ENCODE results near the gene MAPK12. TPM values are rescaled to one million over a fixed set of nuclear protein-coding genes. Genes with fewer than 3 reads are reported as not detected.

MAPK12 gene
- total and polyA plus RNA-seq, 2 of the 8 experiments (the other 6 are each of a cell fraction or from before 2014, with no cell fraction given), result 17.3 to 20.3 TPM

DNA sequence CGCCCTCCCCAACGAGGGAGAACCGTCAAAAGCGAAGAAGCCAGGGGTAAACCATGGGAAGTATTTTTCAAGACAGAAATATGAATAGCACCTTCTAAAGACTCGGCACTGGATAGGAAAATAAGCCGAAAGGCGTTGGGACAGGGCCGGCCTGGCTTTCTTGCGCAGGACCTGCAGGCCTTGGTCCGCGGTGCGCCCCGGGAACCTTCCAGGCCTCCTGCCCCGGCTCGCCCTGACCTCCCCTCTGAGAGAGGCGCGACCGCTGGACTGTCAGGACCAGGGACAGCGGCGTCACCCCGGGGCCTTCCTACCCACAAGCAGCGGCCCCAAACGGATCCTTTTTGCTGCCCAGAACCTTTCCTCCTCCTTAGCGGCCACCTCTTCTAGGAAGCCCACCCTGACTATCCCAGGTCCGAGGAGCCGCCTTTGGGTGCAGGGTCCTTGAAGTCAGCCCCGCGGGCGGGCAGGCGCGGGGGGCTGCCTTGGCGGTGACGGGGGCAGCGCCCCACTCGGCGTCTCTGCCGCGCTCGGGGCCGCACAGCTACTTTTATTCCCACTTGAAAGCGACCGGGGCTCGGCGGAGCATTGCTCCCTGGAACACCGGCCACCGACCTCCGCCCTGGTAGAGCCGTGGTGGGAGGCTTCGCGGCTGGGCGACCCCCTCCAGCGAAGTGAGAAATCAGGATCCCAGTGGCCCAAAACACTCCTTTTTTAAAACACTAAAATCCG lies 9.3 kb upstream of the MAPK12 start (continued):
- TF ChIP-seq EZH2 (IDR thresholded peaks at IDR 0.05; ENCODE audit: low read depth, low read length, severe bottlenecking), result peak; percentile 62

Measured in H1 (cell line).